Epithelial cell of esophagus (primary cell): Measurements from ENCODE around the gene TM9SF1.

Experiments
- DNase-seq: peaks from one replicate; pipeline ENCODE4 v3.0.0; 2010; ENCODE audit warnings: low read depth
- H3K4me3 ChIP-seq: 2 replicates; pipeline ENCODE4 v1.5.1; 2011; ENCODE audit warnings: mild to moderate bottlenecking, low read length, control low read depth
- CTCF ChIP-seq: IDR thresholded peaks from 2 replicates; pipeline ENCODE4 v1.5.1; 2011; ENCODE audit warnings: low read depth, mild to moderate bottlenecking, low read length, control low read depth, inconsistent platforms; ENCODE audit not compliant: insufficient read depth; ENCODE audit errors: missing control alignments

The TM9SF1 gene

GRCh38 chr14:24185741-24186140 lies 9.5 kb downstream of the TM9SF1 start:
- no peak for DNase-seq
- no peak for TF ChIP-seq CTCF
- H3K4me3 ChIP-seq, result no peak overlapping the region

DNA sequence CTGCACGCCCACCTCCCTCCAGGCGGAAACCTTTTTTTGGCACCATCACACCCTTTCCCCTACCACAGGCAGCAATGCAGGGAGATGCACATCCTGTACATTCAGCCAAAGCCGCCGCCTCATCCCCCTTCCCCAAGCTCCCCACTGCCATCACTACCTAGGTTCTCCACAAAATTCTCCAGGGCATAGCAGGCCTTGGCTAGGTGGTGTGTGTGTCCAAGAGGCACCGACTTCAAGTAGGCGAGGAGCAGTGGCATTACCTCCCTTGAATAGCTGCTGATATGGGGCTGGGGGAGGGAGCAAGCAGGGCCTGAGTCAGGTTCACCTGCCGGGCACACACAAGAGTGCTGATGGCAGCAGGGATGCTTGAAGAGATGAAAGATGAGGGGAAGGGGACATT lies 10.2 kb downstream of the TM9SF1 start:
- DNase-seq, result no peak
- no peak for TF ChIP-seq CTCF
- no peak overlapping the region for H3K4me3 ChIP-seq

GRCh38 chr14:24184104-24184970 lies 10.9 kb downstream of the TM9SF1 start:
- DNase-seq, result no peak
- no peak for TF ChIP-seq CTCF
- H3K4me3 ChIP-seq, result no peak overlapping the region

- no peak for DNase-seq
- TF ChIP-seq CTCF, result no peak
- no peak overlapping the region for H3K4me3 ChIP-seq
Measured at GRCh38 chr14:24183014-24183481, 12.2 kb downstream of the TM9SF1 start.

GRCh38 chr14:24182110-24182882 lies 12.9 kb downstream of the TM9SF1 start:
- no peak for TF ChIP-seq CTCF
- DNase-seq, result no peak
- no peak overlapping the region for H3K4me3 ChIP-seq

GRCh38 chr14:24181371-24182077 lies 13.7 kb downstream of the TM9SF1 start:
- no peak for TF ChIP-seq CTCF
- no peak overlapping the region for H3K4me3 ChIP-seq
- DNase-seq, result no peak
